Measurements from ENCODE around the gene SGF29. TPM values are rescaled to one million over a fixed set of nuclear protein-coding genes. Genes with fewer than 3 reads are reported as not detected.
"Not testable (repeated sequence)": the region's sequence is repeated elsewhere in the genome, so short reads cannot be mapped to it uniquely, and the experiment has no call there.

Gene SGF29
- total and polyA plus RNA-seq, 9 of the 15 experiments (the other 6 are each of a cell fraction or from before 2014, with no cell fraction given): 2.6 to 36.1 (median 21.2) TPM

DNA sequence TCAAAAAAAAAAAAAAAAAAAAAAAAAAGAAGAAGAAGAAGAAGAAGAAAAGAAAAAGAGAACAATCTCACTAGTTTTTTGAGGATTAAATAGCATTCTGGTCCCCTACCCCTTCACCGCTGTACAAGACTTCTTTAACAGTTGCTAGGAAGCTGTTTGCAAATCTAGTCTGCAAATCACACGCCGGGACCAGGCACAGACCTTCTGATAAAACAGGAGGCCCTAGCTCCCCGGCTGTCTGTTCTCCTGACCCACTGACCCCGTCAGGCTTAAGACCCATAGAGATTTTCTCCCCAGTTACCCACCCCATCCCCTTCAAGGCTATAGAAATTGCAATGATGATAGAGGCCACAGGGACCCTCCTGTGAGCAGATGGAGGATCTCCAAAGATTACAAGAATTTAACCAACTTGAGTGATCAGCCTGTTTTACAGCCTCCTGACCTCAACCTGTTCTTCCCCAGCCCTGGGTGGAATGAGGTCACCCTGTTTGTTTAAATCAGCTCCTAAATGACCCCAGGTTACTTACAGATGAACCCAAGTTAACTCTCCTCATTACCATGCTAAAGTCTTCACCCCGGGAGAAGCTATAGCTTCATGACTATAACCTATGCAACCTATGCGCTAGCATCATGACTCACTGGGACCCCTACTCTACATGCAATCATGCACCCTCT lies 67.9 kb downstream of the SGF29 start (continued):
- TF ChIP-seq, protein P1, sequence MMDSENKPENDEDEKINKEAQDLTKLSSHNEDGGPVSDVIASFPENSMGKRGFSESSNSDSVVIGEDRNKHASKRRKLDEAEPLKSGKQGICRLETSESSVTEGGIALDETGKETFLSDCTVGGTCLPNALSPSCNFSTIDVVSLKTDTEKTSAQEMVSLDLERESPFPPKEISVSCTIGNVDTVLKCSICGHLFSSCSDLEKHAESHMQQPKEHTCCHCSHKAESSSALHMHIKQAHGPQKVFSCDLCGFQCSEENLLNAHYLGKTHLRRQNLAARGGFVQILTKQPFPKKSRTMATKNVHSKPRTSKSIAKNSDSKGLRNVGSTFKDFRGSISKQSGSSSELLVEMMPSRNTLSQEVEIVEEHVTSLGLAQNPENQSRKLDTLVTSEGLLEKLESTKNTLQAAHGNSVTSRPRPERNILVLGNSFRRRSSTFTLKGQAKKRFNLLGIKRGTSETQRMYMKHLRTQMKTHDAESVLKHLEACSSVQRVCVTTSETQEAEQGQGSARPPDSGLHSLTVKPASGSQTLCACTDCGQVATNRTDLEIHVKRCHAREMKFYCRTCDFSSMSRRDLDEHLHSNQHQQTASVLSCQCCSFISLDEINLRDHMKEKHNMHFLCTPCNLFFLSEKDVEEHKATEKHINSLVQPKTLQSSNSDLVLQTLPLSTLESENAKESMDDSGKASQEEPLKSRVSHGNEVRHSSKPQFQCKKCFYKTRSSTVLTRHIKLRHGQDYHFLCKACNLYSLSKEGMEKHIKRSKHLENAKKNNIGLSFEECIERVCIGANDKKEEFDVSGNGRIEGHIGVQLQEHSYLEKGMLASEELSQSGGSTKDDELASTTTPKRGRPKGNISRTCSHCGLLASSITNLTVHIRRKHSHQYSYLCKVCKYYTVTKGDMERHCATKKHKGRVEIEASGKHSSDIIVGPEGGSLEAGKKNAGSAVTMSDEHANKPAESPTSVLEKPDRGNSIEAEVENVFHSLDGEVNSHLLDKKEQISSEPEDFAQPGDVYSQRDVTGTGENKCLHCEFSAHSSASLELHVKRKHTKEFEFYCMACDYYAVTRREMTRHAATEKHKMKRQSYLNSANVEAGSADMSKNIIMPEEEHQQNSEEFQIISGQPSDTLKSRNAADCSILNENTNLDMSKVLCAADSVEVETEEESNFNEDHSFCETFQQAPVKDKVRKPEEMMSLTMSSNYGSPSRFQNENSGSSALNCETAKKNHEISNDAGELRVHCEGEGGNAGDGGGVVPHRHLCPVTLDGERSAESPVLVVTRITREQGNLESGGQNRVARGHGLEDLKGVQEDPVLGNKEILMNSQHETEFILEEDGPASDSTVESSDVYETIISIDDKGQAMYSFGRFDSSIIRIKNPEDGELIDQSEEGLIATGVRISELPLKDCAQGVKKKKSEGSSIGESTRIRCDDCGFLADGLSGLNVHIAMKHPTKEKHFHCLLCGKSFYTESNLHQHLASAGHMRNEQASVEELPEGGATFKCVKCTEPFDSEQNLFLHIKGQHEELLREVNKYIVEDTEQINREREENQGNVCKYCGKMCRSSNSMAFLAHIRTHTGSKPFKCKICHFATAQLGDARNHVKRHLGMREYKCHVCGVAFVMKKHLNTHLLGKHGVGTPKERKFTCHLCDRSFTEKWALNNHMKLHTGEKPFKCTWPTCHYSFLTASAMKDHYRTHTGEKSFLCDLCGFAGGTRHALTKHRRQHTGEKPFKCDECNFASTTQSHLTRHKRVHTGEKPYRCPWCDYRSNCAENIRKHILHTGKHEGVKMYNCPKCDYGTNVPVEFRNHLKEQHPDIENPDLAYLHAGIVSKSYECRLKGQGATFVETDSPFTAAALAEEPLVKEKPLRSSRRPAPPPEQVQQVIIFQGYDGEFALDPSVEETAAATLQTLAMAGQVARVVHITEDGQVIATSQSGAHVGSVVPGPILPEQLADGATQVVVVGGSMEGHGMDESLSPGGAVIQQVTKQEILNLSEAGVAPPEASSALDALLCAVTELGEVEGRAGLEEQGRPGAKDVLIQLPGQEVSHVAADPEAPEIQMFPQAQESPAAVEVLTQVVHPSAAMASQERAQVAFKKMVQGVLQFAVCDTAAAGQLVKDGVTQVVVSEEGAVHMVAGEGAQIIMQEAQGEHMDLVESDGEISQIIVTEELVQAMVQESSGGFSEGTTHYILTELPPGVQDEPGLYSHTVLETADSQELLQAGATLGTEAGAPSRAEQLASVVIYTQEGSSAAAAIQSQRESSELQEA (IDR thresholded peaks at IDR 0.05; ENCODE audit: low read depth): no peak
- TF ChIP-seq, protein P2, sequence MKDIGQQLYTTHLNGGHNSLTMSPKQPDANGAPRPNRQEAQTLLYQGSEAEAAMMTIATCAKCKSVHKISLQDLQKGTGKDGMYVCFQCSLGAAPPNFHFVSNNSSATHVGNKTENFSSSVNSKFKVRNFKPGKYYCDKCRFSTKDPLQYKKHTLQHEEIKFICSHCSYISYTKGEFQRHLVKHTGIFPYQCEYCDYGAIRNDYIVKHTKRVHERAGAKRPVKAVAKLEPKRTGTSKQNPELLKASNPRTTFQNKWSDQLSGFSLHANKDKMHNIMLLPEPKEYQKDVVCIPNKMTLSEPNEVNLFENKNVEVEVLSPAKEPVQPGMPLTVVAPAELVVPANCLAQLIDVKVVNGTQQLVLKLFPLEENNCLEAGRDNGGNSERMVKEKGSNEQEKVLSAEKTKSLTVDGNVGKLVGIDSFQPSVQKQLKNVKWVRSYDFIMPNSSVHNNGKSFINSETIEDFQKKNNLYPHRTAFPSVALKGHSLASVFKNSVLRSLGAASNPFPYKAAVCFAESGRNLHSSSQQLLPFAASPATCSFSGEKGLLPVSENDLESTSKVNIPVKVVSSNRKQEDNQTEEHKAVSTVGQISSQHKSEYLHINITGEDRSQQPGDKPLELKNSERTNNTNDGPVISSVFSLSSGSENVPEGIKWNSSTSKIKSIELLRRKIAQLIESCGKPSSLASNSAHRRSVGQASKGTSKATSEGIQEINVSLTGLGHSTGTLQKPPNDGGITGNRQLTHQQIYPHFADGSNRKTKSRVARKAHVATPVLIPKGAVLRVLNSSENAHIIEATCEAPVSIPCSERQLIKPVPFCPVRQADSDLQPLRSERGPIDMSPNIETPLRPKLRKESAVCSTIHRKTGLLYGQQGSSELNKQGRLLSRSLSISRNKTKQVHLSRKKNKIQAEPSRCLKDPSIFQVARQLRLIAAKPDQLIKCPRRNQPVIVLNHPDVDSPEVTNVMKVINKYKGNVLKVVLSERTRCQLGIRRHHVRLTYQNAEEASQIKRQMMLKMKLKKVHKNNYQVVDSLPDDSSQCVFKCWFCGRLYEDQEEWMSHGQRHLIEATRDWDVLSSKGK (CRISPR knock-in tag; IDR thresholded peaks at IDR 0.05): no peak

GRCh38 chr16:28622532-28623171 lies 68.9 kb downstream of the SGF29 start:
- intact Hi-C loops (cut with micrococcal nuclease): not testable (repeated sequence)

More at GRCh38 chr16:28622532-28623171, 68.9 kb downstream of the SGF29 start:
- DNase-seq (ENCODE audit: extremely low read depth in 1 of 4, low spot score in 3 of 4); H3K4me2 ChIP-seq (ENCODE audit: insufficient read depth, low read length); H2AFZ ChIP-seq (ENCODE audit: low read depth, low read length); H3K27ac ChIP-seq (ENCODE audit: extremely low read depth, low read depth, low read length); POLR2A ChIA-PET; H3K4me3 ChIP-seq; BruUV-seq (replicated peaks); H3K79me2 ChIP-seq (ENCODE audit: control insufficient read depth, insufficient read depth, low read length); H4K20me1 ChIP-seq (replicated peaks; ENCODE audit: control insufficient read depth, insufficient read depth, low read length); ATAC-seq; H3K4me1 ChIP-seq (replicated peaks in 1 of 2; ENCODE audit: control insufficient read depth in 2 of 2, insufficient read depth in 2 of 2, low read length in 2 of 2); H3K36me3 ChIP-seq (ENCODE audit: control insufficient read depth, insufficient read depth, low read length); H3K9me1 ChIP-seq (ENCODE audit: control insufficient read depth, insufficient read depth, low read length); FAIRE-seq; CTCF ChIA-PET (ENCODE audit: low intra/inter-chr PET ratio); H3K9me3 ChIP-seq (replicated peaks; ENCODE audit: control insufficient read depth, insufficient read depth, low read depth, low read length); H3K9ac ChIP-seq (ENCODE audit: insufficient read depth in 1 of 2, low read depth in 2 of 2, low read length in 2 of 2); H3K27me3 ChIP-seq (ENCODE audit: control insufficient read depth in 2 of 2, insufficient read depth in 2 of 2, low read length in 2 of 2): not testable (repeated sequence)
- in situ Hi-C loops (cut with MboI): loop anchor here (25.0 kb wide), 4 partner anchors 90 to 1590 kb away; partner anchors contain the start of genes EIF3C and EIF3CL
- WGBS (ENCODE audit: insufficient coverage, low coverage, missing lambda C conversion rate): 23% methylated on average over 11 of the region's 24 CpGs
